WI38 (cell line): ENCODE results near the gene SDK2.

ENCODE experiments used
- H3K4me3 ChIP-seq: 2 replicates; pipeline ENCODE4 v1.5.1; 2011; ENCODE audit warnings: low read depth, mild to moderate bottlenecking, control low read depth, low read length
- TF ChIP-seq, protein P1 (sequence below): IDR thresholded peaks from 2 replicates; pipeline ENCODE4 v1.5.1; 2012; ENCODE audit warnings: low read depth, mild to moderate bottlenecking, control low read depth, low read length

Gene SDK2

DNA sequence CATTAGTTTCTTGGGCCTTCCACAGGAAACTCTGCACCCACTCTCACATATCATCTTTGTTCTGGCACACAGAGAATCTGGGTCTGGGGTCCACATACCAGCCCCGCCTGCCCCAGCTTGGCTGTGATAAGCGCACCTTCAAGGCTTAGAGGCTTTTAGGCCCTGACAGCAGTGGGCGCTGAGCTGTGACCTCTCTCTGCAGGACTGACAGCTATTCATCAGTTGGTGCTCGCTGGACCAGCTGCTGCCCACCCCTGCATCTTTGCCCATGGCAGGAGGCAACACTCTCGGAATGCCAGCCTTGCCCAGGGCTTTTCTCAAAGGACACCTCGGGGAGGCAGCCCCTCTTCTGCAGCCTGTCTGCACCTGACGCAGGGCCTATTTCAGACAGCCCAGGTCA, 62.9 kb downstream of the SDK2 start:
- TF ChIP-seq, protein P1, sequence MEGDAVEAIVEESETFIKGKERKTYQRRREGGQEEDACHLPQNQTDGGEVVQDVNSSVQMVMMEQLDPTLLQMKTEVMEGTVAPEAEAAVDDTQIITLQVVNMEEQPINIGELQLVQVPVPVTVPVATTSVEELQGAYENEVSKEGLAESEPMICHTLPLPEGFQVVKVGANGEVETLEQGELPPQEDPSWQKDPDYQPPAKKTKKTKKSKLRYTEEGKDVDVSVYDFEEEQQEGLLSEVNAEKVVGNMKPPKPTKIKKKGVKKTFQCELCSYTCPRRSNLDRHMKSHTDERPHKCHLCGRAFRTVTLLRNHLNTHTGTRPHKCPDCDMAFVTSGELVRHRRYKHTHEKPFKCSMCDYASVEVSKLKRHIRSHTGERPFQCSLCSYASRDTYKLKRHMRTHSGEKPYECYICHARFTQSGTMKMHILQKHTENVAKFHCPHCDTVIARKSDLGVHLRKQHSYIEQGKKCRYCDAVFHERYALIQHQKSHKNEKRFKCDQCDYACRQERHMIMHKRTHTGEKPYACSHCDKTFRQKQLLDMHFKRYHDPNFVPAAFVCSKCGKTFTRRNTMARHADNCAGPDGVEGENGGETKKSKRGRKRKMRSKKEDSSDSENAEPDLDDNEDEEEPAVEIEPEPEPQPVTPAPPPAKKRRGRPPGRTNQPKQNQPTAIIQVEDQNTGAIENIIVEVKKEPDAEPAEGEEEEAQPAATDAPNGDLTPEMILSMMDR, result no peak
- no peak overlapping the region for H3K4me3 ChIP-seq

DNA sequence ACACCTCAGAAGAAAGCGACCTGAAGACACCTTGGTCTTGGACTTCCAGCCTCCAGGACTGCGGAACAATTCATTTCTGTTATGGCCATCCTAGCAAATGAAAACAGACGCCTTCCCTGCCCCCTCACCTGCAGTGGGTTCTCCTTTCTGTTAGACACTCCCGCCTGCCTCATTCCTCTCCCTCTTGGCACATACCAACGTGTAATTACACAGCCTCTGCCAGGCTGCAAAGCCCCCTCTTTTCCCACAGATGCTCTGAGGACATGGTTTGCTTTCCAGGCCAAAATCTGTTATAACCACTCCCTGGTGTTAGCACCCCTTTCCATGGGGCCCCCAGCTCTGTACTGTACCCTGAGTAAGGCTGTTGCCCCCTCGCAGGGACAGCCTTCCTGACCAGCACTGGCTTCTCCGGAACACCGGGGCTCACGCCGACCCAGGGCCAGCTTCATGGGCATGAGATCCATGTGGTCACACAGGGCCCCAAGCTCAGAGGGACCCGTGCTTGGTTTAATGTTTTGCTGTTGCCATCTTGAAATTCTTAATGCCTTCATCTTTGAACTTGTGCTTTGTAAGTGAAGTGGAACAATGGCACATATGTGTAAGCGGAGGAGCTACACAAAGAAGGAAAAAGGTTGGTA, 64.1 kb downstream of the SDK2 start:
- no peak overlapping the region for H3K4me3 ChIP-seq
- TF ChIP-seq, protein P1, result no peak

DNA sequence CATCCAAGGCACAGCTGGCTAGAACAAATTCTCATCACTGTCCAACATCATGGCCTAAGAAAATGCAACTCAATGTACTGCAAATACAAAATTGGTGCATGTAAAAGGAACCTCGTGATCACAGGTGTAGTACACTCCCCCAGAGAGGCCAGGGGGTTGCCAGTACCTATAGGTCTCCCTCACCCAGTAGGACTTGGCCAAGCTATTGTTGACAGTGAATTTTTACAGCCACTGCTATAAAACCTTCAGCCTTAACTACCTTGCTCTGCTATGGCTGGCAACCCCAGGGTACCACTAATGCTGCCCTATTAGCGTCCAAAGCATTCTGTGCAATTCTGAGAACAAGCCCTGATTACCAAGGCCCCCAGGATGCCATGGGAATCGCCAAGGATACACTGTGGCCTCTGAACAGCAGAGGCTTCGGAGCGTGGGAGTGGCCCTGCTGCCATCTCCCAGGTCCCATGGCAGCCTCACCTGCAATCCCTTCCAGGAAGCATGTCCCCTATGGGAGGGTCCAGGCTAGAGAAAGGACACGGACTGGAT, 67.6 kb downstream of the SDK2 start:
- TF ChIP-seq, protein P1, result no peak
- no peak overlapping the region for H3K4me3 ChIP-seq

DNA sequence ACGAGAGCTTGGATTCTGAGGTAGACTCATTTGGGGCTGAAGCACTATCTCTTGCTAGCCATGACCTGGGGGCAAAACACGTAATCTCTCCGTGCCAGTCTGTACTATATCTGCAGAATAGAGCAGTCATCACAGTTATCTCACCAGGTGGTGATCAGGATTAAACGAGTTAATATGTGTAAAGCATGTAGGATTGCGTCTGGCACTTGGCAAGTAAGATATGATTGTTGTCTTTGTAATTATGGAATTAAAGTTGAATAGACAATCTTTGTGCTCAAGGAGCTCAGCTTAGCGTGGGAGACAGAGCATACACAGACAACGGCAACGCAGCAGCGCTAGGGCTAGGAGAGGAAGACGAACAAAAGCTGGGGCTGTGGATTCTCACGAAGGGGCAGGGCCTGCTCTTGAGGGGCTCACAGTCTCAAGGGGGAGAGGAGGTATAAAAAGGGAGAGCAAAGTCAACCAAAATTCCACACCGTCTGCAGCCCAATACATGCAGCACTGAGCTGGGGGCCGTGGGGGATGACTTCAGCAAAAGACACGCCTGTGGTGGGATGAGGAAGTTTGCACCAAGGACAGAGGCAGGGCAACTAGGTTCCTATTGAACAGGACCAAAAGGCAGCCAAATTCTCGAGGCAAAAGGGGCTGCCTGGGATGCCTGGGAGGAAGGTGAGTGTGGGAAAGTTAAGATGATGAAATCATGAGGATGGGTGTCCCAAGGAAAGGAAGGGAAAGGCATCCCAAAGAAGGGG, 68.6 kb downstream of the SDK2 start:
- TF ChIP-seq, protein P1, result no peak
- H3K4me3 ChIP-seq, result no peak overlapping the region

DNA sequence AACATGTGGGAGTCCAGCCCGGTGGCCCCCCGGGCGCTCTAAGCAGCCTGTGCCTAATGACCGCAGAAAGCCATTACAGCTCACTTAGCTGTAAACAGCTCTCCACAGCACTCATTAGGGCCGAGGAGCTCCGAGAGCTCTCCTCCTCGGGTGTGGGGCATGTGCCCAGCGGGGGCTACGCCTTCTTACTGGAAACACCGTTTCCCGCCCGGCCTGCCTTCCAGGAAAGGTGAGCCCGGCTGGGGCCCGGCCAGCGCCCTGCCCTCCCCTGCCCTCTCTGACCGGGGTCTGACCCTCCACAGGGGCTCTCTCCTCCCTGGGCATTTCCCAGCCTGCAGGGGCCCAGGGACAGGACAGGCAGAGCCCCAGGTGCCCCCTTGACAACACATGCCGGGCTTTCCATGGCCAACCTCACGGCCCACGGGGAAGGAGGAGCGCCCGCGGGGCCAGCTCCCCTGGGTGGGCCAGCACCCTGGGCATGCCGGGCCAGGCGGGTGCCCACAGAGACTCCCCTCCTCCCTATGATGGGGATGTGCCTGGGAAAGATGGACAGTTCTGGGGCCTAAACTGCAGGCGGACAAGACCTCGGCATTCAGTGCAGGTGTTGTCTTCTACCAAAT, 72.6 kb downstream of the SDK2 start:
- no peak overlapping the region for H3K4me3 ChIP-seq
- TF ChIP-seq, protein P1, result no peak

DNA sequence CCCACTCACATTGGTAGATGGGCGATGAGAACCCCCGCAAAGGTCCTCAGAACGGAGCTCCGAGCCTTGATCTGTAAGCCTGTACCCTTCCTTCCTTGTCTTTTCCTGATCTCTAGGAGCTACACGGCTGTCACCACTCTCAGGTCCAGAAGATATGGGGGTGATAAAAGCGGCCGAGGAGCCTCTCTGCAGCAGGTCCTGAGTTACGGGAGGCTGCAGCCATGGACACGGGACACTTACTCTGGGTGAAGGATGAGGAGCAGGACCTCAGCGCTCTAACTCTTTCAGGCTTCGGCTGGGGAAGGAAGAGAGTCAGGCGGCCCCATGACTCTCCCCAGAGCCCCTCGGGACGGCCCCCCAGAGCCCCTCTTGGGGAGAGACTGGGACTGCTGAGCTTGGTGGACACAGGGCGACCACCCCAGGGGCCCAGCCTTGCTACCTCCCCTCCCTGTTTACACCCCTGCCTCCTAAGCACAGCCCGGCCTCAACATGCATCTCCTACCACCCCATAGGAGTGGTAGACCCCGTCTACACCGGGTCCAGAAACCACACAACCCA, 74.4 kb downstream of the SDK2 start:
- TF ChIP-seq, protein P1, result no peak

More for the DNA sequence above, 74.4 kb downstream of the SDK2 start:
- no peak overlapping the region for H3K4me3 ChIP-seq
